ENCODE measurements around the gene FSTL3.
A peak's percentile ranks its signal among the peaks of the same experiment; 100 is the strongest.
"Not testable (repeated sequence)": the region's sequence is repeated elsewhere in the genome, so short reads cannot be mapped to it uniquely, and the experiment has no call there.

Gene FSTL3

DNA sequence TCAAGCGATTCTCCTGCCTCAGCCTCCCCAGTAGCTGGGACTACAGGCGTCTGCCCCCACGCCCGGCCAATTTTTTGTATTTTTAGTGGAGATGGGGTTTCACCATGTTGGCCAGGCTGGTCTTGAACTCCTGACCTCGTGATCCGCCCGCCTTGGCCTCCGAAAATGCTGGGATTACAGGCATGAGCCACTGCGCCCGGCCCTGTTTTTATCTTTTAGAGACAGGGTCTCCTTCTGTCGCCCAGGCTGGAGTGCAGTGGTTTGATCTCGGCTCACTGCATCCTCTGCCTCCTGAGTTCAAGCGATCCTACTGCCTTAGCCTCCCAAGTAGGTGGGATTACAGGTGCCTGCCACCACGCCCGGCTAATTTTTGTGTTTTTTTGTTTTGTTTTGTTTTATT, 22.3 kb downstream of the FSTL3 start:
- H3K4me1 ChIP-seq (ENCODE audit: control insufficient read depth in 1 of 2, insufficient read depth in 2 of 2, low read length in 2 of 2); H3K36me3 ChIP-seq (ENCODE audit: control insufficient read depth in 1 of 2, insufficient read depth in 2 of 2, low read length in 2 of 2); H3K27ac ChIP-seq (ENCODE audit: low read depth, low read length); H3K27me3 ChIP-seq (ENCODE audit: control insufficient read depth in 1 of 2, insufficient read depth in 2 of 2, low read length in 2 of 2); H3K9ac ChIP-seq (ENCODE audit: low read depth in 1 of 2, low read length in 2 of 2); H3K4me3 ChIP-seq (ENCODE audit: low read depth in 1 of 2, low read length in 2 of 2); H3K9me3 ChIP-seq (ENCODE audit: control insufficient read depth in 1 of 2, low read length in 2 of 2): not testable (repeated sequence)

GRCh38 chr19:699885-700284, 23.7 kb downstream of the FSTL3 start:
- H3K36me3 ChIP-seq (ENCODE audit: control insufficient read depth in 1 of 2, insufficient read depth in 2 of 2, low read length in 2 of 2); H3K9me3 ChIP-seq (ENCODE audit: control insufficient read depth in 1 of 2, low read length in 2 of 2); H3K9ac ChIP-seq (ENCODE audit: low read depth in 1 of 2, low read length in 2 of 2); H3K27ac ChIP-seq (ENCODE audit: low read depth, low read length); H3K27me3 ChIP-seq (ENCODE audit: control insufficient read depth in 1 of 2, insufficient read depth in 2 of 2, low read length in 2 of 2); H3K4me3 ChIP-seq (ENCODE audit: low read depth in 1 of 2, low read length in 2 of 2); H3K4me1 ChIP-seq (ENCODE audit: control insufficient read depth in 1 of 2, insufficient read depth in 2 of 2, low read length in 2 of 2): not testable (repeated sequence)

- peak overlapping the region in 1 of 2 donors; percentile 61 for H3K4me3 ChIP-seq (ENCODE audit: low read depth in 1 of 2, low read length in 2 of 2)
- H3K9ac ChIP-seq (ENCODE audit: low read depth in 1 of 2, low read length in 2 of 2); H3K27ac ChIP-seq (ENCODE audit: low read depth, low read length); H3K27me3 ChIP-seq (ENCODE audit: control insufficient read depth in 1 of 2, insufficient read depth in 2 of 2, low read length in 2 of 2); H3K36me3 ChIP-seq (ENCODE audit: control insufficient read depth in 1 of 2, insufficient read depth in 2 of 2, low read length in 2 of 2); H3K9me3 ChIP-seq (ENCODE audit: control insufficient read depth in 1 of 2, low read length in 2 of 2); H3K4me1 ChIP-seq (ENCODE audit: control insufficient read depth in 1 of 2, insufficient read depth in 2 of 2, low read length in 2 of 2): not testable (repeated sequence)
Observed at GRCh38 chr19:702847-703246, 26.7 kb downstream of the FSTL3 start.

- H3K4me3 ChIP-seq (ENCODE audit: low read depth in 1 of 2, low read length in 2 of 2), result peak overlapping the region; percentile 31 to 61
- peak overlapping the region in 1 of 2 donors; percentile 32 for H3K9ac ChIP-seq (ENCODE audit: low read depth in 1 of 2, low read length in 2 of 2)
- no peaks in the 10 kb centered on the region for H3K36me3 ChIP-seq (ENCODE audit: control insufficient read depth in 1 of 2, insufficient read depth in 2 of 2, low read length in 2 of 2)
- peaks cover 0 to 2% of the 10 kb centered on the region in 2 donors for H3K9me3 ChIP-seq (ENCODE audit: control insufficient read depth in 1 of 2, low read length in 2 of 2)
- no peak overlapping the region for H3K27ac ChIP-seq (ENCODE audit: low read depth, low read length)
- H3K4me1 ChIP-seq (ENCODE audit: control insufficient read depth in 1 of 2, insufficient read depth in 2 of 2, low read length in 2 of 2), result peaks cover 5 to 6% of the 10 kb centered on the region in 2 donors
- peaks cover 0 to 10% of the 10 kb centered on the region in 2 donors for H3K27me3 ChIP-seq (ENCODE audit: control insufficient read depth in 1 of 2, insufficient read depth in 2 of 2, low read length in 2 of 2)
Observed at GRCh38 chr19:703329-703650, 27.1 kb downstream of the FSTL3 start.

DNA sequence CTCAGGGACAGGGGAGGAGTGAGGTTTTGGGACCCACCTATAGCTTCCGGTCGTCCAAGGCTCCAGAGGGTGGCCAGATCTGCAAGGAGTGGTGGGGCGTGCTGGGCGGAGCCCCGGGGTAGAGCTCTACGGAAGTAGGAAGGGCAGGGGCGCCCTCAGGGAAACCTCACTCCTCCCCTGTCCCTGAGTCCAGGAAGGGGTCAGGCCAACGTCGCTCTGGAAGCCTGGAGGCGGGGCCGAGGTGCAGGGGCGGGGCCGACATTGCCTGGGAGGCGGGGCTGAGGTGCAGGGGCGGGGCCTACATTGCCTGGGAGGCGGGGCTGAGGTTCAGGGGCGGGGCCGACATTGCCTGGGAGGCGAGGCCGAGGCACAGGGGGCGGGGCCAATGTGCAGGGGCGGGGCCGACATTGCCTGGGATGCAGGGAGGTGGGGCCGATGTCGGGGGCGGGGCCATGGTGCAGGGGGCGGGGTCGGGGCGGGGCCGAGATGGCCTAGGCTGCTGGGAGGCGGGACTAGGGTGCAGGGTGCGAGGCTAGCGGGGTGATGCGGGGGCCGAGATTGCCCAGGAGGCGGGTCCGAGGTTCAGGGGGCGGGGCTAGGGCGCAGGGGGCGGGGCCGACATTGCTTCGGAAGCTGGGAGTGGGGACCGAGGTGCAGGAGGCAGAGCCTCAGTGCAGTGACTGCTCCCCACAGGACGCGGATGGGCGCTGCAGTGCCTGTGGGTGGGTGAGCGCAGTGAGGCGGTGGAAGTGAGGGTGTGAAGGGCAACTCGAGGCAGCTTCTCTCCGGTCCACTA, 27.7 kb downstream of the FSTL3 start:
- Histone ChIP-seq H3K36me3 (ENCODE audit: control insufficient read depth in 1 of 2, insufficient read depth in 2 of 2, low read length in 2 of 2) (no peaks in the 10 kb centered on the region), H3K4me3 (ENCODE audit: low read depth in 1 of 2, low read length in 2 of 2) (peak overlapping the region; percentile 31 to 61), H3K4me1 (ENCODE audit: control insufficient read depth in 1 of 2, insufficient read depth in 2 of 2, low read length in 2 of 2) (peaks cover 5 to 6% of the 10 kb centered on the region in 2 donors), H3K9ac (ENCODE audit: low read depth in 1 of 2, low read length in 2 of 2) (peak overlapping the region in 1 of 2 donors; percentile 57), H3K27ac (ENCODE audit: low read depth, low read length) (no peak overlapping the region), H3K9me3 (ENCODE audit: control insufficient read depth in 1 of 2, low read length in 2 of 2) (peaks cover 0 to 2% of the 10 kb centered on the region in 2 donors), H3K27me3 (ENCODE audit: control insufficient read depth in 1 of 2, insufficient read depth in 2 of 2, low read length in 2 of 2) (peaks cover 0 to 12% of the 10 kb centered on the region in 2 donors)

DNA sequence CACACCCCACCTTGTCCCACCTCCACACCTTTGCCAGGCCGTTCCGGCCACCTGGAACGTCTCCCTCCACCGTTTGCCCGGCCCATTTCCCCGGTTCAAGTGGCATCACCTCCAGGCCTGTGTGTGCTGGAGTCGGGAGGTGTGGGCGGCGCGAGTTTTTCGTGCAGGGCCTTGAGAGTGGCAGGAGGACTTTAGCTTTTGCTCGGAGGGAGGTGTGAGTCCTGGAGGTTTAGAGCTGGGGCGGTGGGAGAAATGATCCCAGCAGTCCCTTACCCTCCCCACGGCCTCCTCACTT, 28.2 kb downstream of the FSTL3 start:
- Histone ChIP-seq H3K27ac (ENCODE audit: low read depth, low read length) (no peak overlapping the region), H3K27me3 (ENCODE audit: control insufficient read depth in 1 of 2, insufficient read depth in 2 of 2, low read length in 2 of 2) (peaks cover 0 to 8% of the 10 kb centered on the region in 2 donors), H3K36me3 (ENCODE audit: control insufficient read depth in 1 of 2, insufficient read depth in 2 of 2, low read length in 2 of 2) (no peaks in the 10 kb centered on the region), H3K4me1 (ENCODE audit: control insufficient read depth in 1 of 2, insufficient read depth in 2 of 2, low read length in 2 of 2) (peaks cover 5 to 6% of the 10 kb centered on the region in 2 donors), H3K9ac (ENCODE audit: low read depth in 1 of 2, low read length in 2 of 2) (peak overlapping the region in 1 of 2 donors; percentile 57), H3K9me3 (ENCODE audit: control insufficient read depth in 1 of 2, low read length in 2 of 2) (peaks cover 0 to 2% of the 10 kb centered on the region in 2 donors), H3K4me3 (ENCODE audit: low read depth in 1 of 2, low read length in 2 of 2) (peak overlapping the region; percentile 25 to 60)

DNA sequence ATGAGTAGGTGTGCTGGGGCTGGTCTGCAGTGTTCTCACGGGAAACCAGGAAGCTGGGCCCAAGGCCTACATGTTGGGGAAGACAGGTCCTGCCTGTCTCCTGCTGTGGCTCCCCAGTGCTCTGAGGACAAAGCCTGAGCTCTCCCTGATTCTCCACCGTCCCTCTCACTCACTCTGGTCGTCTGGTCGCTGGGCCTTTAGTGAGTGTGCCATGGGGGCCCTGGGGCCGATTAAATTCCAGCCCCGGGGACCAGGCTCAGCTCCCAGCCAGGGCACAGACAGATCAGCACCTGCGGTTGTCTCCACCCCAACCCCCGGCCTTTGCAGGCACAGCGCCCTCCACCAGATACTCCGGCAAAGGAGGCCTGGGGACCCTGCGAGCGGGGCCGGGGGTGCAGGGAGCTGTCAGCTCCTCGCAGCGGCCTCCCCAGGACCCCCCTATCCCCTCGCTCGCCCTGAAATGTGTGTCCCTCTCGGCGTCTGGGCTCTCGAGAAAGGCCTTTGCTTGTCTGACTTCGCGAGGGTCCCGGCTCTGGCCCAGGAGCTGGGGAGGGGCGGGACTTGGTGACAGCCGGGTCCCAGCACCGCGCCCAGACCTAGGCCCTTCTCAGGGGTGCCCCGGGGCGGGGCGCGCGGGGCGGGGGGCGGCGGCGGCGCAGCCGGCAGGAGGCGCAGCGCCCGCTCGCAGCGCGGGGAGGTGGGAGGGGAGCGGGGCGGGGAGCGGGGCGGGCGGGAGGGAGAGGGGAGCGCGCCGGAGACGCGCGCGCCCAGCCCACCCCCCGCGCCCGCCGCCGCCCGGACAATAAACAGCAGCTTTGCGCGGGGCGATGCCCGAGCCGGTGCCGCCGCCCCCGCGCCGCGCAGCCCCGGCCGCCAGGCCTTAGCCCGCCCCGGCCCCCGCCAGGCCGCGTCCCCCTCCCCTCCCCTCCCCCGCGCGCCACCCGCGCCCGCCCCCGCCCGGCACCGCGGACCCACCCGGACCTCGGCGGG, 32.3 kb downstream of the FSTL3 start, which contains the start of gene PALM:
TSS of gene PALM (plus strand) at position 782 of the 990 bp plus-strand sequence. CDS start 212 bp downstream, outside the sequence.
- Histone ChIP-seq H3K4me3 (ENCODE audit: low read depth in 1 of 2, low read length in 2 of 2) (peak within 1 kb of the TSS in 1 of 2 donors; percentile 32), H3K36me3 (ENCODE audit: control insufficient read depth in 1 of 2, insufficient read depth in 2 of 2, low read length in 2 of 2) (no peaks in the 10 kb centered on the region), H3K9me3 (ENCODE audit: control insufficient read depth in 1 of 2, low read length in 2 of 2) (peaks cover 0 to 2% of the 10 kb centered on the region in 2 donors), H3K4me1 (ENCODE audit: control insufficient read depth in 1 of 2, insufficient read depth in 2 of 2, low read length in 2 of 2) (peaks cover 5 to 6% of the 10 kb centered on the region in 2 donors), H3K27me3 (ENCODE audit: control insufficient read depth in 1 of 2, insufficient read depth in 2 of 2, low read length in 2 of 2) (peaks cover 3 to 16% of the 10 kb centered on the region in 2 donors), H3K27ac (ENCODE audit: low read depth, low read length) (peak within 1 kb of the TSS; percentile 42), H3K9ac (ENCODE audit: low read depth in 1 of 2, low read length in 2 of 2) (no peak within 1 kb of the TSS)

DNA sequence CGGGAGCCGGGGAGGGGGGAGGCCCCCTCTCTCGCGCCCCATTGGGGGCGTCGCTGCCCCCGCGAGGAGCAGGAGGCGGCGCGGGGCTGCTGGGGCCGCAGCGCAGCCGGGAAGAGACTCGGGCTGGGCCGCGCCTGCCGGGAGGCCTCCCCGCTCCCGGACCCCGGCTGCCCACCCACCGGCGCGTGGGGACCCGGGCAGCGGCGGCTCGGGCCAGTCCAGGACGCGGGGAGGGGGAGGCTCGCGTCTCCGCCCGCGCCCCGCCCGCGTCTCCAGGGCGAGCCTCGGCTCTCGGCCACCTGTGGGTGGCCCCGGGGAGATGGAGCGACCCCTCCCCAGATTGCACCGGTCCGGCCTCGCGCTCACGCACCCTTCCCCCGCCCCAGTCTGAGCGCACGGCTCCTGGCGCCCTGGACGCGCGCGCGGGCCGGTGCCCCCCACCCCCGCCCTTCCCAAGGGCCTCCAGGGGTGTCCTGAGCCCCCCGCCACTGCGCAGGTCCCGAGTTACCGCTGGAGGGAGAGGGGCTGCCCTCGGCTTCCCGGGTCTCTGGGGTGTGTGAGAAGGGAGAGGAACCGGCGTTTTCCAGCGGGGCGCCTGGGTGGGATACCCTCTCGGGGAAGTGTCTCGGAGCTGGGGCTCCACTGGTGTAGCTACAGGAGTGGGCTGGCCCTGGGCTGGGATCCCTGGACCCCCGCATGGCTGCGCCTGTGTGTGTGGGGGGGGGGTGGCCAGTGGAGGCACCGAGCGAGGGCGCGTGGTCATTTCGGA, 33.2 kb downstream of the FSTL3 start:
- Histone ChIP-seq H3K9ac (ENCODE audit: low read depth in 1 of 2, low read length in 2 of 2) (no peak overlapping the region), H3K36me3 (ENCODE audit: control insufficient read depth in 1 of 2, insufficient read depth in 2 of 2, low read length in 2 of 2) (no peaks in the 10 kb centered on the region), H3K9me3 (ENCODE audit: control insufficient read depth in 1 of 2, low read length in 2 of 2) (peaks cover 0 to 2% of the 10 kb centered on the region in 2 donors), H3K4me3 (ENCODE audit: low read depth in 1 of 2, low read length in 2 of 2) (peak overlapping the region in 1 of 2 donors; percentile 32), H3K4me1 (ENCODE audit: control insufficient read depth in 1 of 2, insufficient read depth in 2 of 2, low read length in 2 of 2) (peaks cover 2 to 3% of the 10 kb centered on the region in 2 donors), H3K27me3 (ENCODE audit: control insufficient read depth in 1 of 2, insufficient read depth in 2 of 2, low read length in 2 of 2) (peaks cover 3 to 16% of the 10 kb centered on the region in 2 donors), H3K27ac (ENCODE audit: low read depth, low read length) (peak overlapping the region; percentile 42)

GRCh38 chr19:709965-710571, 33.9 kb downstream of the FSTL3 start:
- H3K4me3 ChIP-seq (ENCODE audit: low read depth in 1 of 2, low read length in 2 of 2), result peak overlapping the region in 1 of 2 donors; percentile 32
- no peaks in the 10 kb centered on the region for H3K4me1 ChIP-seq (ENCODE audit: control insufficient read depth in 1 of 2, insufficient read depth in 2 of 2, low read length in 2 of 2)
- peaks cover 0 to 2% of the 10 kb centered on the region in 2 donors for H3K9me3 ChIP-seq (ENCODE audit: control insufficient read depth in 1 of 2, low read length in 2 of 2)
- no peak overlapping the region for H3K9ac ChIP-seq (ENCODE audit: low read depth in 1 of 2, low read length in 2 of 2)
- peaks cover 3 to 16% of the 10 kb centered on the region in 2 donors for H3K27me3 ChIP-seq (ENCODE audit: control insufficient read depth in 1 of 2, insufficient read depth in 2 of 2, low read length in 2 of 2)
- H3K27ac ChIP-seq (ENCODE audit: low read depth, low read length), result no peak overlapping the region
- H3K36me3 ChIP-seq (ENCODE audit: control insufficient read depth in 1 of 2, insufficient read depth in 2 of 2, low read length in 2 of 2), result no peaks in the 10 kb centered on the region
